Endothelial cell of umbilical vein (primary cell): Measurements from ENCODE around the gene SRBD1. TPM values are rescaled to one million over a fixed set of nuclear protein-coding genes. Genes with fewer than 3 reads are reported as not detected.

Experiments
- BruUV-seq: library from RNA; stranded (reverse); fragments of 400-500 nt; replicated peaks from 2 replicates; lab custom pipeline; 2021; lab: Mats Ljungman, UMichigan
- CTCF ChIA-PET: fragments of 300-600, 350-600 bp; sonication (Branson Sonifier 250); formaldehyde crosslinking; loops from one replicate; lab custom pipeline; 2021; ENCODE audit warnings: antibody characterized with exemption, inconsistent platforms; lab: Charles Lee
- POLR2A ChIA-PET: fragments of 300-600, 350-600 bp; sonication (Branson Sonifier 250); formaldehyde crosslinking; loops from one replicate; lab custom pipeline; 2021; ENCODE audit warnings: antibody characterized with exemption, inconsistent platforms; lab: Charles Lee
- DNase-seq: peaks from one replicate; pipeline ENCODE4 v3.0.0-alpha.2; 2011; ENCODE audit warnings: low read depth, low spot score
- FAIRE-seq: peaks from 2 replicates; lab custom pipeline; 2011; peaks lifted over from hg19 to GRCh38; lab: Jason Lieb, UNC
- H2AFZ ChIP-seq: 2 replicates; pipeline ENCODE4 v1.6.0; 2012; ENCODE audit warnings: low read depth, low read length, control low read depth, inconsistent platforms
- H3K27ac ChIP-seq: 2 replicates; pipeline ENCODE4 v1.5.1; 2011; ENCODE audit warnings: low read depth, mild to moderate bottlenecking, control low read depth, low read length, moderate library complexity; ENCODE audit not compliant: insufficient read depth
- H3K27me3 ChIP-seq, 2 experiments: 2 replicates each; pipeline versions ENCODE4 v1.6.0 to v1.6.1; 2011; ENCODE audit warnings: low read length in 2 of 2, mixed read lengths in 1 of 2; ENCODE audit not compliant: control insufficient read depth in 2 of 2, insufficient read depth in 2 of 2
- H3K36me3 ChIP-seq, 2 experiments: 2 replicates in 1 of 2; 3 replicates in 1 of 2; pipeline ENCODE4 v1.5.1; 2011; ENCODE audit warnings: low read length in 2 of 2, mild to moderate bottlenecking in 1 of 2, moderate library complexity in 1 of 2; ENCODE audit not compliant: control insufficient read depth in 2 of 2, insufficient read depth in 2 of 2; ENCODE audit errors: extremely low read depth in 1 of 2
- H3K4me1 ChIP-seq: 3 replicates; pipeline ENCODE4 v1.5.1; 2011; ENCODE audit warnings: mild to moderate bottlenecking, low read length; ENCODE audit not compliant: control insufficient read depth, insufficient read depth; ENCODE audit errors: extremely low read depth
- H3K4me2 ChIP-seq: 2 replicates; pipeline ENCODE4 v1.6.1; 2011; ENCODE audit warnings: low read length, control low read depth, mixed read lengths; ENCODE audit not compliant: insufficient read depth
- H3K4me3 ChIP-seq, 3 experiments: fragments of 200-600 bp in 1 of 3; sonication (generic), shearing (Covaris generic) in 1 of 3; replicated peaks in 1 of 3; 2 replicates each; pipeline ENCODE4 v1.5.1; 2011 to 2016; ENCODE audit warnings: control low read depth in 3 of 3, low read length in 3 of 3, mild to moderate bottlenecking in 2 of 3, inconsistent platforms in 1 of 3, low read depth in 1 of 3, moderate library complexity in 1 of 3; ENCODE audit not compliant: insufficient read depth in 1 of 3
- H3K79me2 ChIP-seq: 2 replicates; pipeline ENCODE4 v1.6.0; 2012; ENCODE audit warnings: low read length, inconsistent platforms; ENCODE audit not compliant: control insufficient read depth, insufficient read depth
- H3K9ac ChIP-seq: replicated peaks from 2 replicates; pipeline ENCODE3; 2011; ENCODE audit warnings: low read length, control low read depth; ENCODE audit not compliant: insufficient read depth; ENCODE audit errors: extremely low read depth
- H3K9me1 ChIP-seq: replicated peaks from 3 replicates; pipeline ENCODE4 v1.6.0; 2011; ENCODE audit warnings: mild to moderate bottlenecking, low read length; ENCODE audit not compliant: control insufficient read depth, insufficient read depth; ENCODE audit errors: extremely low read depth
- H3K9me3 ChIP-seq: replicated peaks from 2 replicates; pipeline ENCODE4 v1.5.1; 2012; ENCODE audit warnings: low read length, inconsistent platforms; ENCODE audit not compliant: control insufficient read depth, insufficient read depth
- H4K20me1 ChIP-seq: replicated peaks from 2 replicates; pipeline ENCODE3; 2011; ENCODE audit warnings: mild to moderate bottlenecking, low read length; ENCODE audit not compliant: control insufficient read depth, insufficient read depth; ENCODE audit errors: extremely low read depth
- CTCF ChIP-seq, 2 donors: IDR thresholded peaks; 1 replicate in 1 of 2; 2 replicates in 1 of 2; pipeline ENCODE4 v1.5.1; 2011; ENCODE audit warnings: low read length in 2 of 2, mild to moderate bottlenecking in 2 of 2, moderate library complexity in 2 of 2, control low read depth in 1 of 2, inconsistent platforms in 1 of 2, low read depth in 1 of 2; ENCODE audit not compliant: insufficient read depth in 1 of 2; ENCODE audit errors: extremely low read depth in 1 of 2
- EZH2 ChIP-seq: IDR thresholded peaks from 2 replicates; pipeline ENCODE4 v1.6.1; 2012; ENCODE audit warnings: borderline replicate concordance, low read depth, mild to moderate bottlenecking, moderate library complexity, low read length, inconsistent platforms; ENCODE audit not compliant: severe bottlenecking
- FOS ChIP-seq: IDR thresholded peaks from 2 replicates; pipeline ENCODE4 v1.6.1; 2011; ENCODE audit warnings: mild to moderate bottlenecking, low read length, moderate library complexity, borderline replicate concordance; ENCODE audit not compliant: insufficient read depth
- GATA2 ChIP-seq: IDR thresholded peaks from 2 replicates; pipeline ENCODE4 v1.7.0; 2011; ENCODE audit warnings: low read depth, mild to moderate bottlenecking, moderate library complexity, mixed read lengths, low read length; ENCODE audit not compliant: insufficient read length, insufficient read depth
- JUN ChIP-seq: IDR thresholded peaks from 2 replicates; pipeline ENCODE4 v1.6.1; 2011; ENCODE audit warnings: borderline replicate concordance, low read depth; ENCODE audit not compliant: insufficient read length, insufficient read depth
- MAX ChIP-seq: IDR thresholded peaks from 2 replicates; pipeline ENCODE4 v1.6.1; 2011; ENCODE audit not compliant: insufficient read depth, insufficient read length
- MYC ChIP-seq: IDR thresholded peaks from one replicate; pipeline ENCODE4 v1.6.1; 2011; ENCODE audit warnings: mild to moderate bottlenecking, low read depth, low read length
- POLR2A ChIP-seq: IDR thresholded peaks from 2 replicates; pipeline ENCODE4 v1.6.1; 2012; ENCODE audit warnings: low read depth, mild to moderate bottlenecking, control low read depth, low read length
- POLR2AphosphoS5 ChIP-seq: IDR thresholded peaks from 2 replicates; pipeline ENCODE4 v1.6.1; 2012; ENCODE audit warnings: low read depth, mild to moderate bottlenecking, control low read depth, low read length, moderate library complexity; ENCODE audit not compliant: insufficient read depth
- dilution Hi-C: fragments of 300-500 bp; cut with MboI; formaldehyde crosslinking; loops from one replicate; pipeline ENCODE4 v1.15.0; 2019; ENCODE audit warnings: low sequenced_read_pairs; ENCODE audit not compliant: extremely low pct_ligation_motif_present
- intact Hi-C: fragments of 100-400 bp; cut with micrococcal nuclease; formaldehyde crosslinking; loops from one replicate; pipeline ENCODE4 v1.10.0; 2022
- polyA plus RNA-seq, 4 experiments: library from polyadenylated mRNA; depleted of rRNA in 3 of 4; stranded (reverse) in 3 of 4; unstranded in 1 of 4; fragments of >200 nt; gene quantifications; 2 replicates each; pipeline versions ENCODE4 v1.2.1 to v1.2.3, GENCODE V29; 2011 to 2012; ENCODE audit warnings: missing spikeins in 1 of 4
- total RNA-seq: library from RNA; stranded (reverse); gene quantifications from 2 replicates; pipeline ENCODE4 v1.2.3, GENCODE V29; 2021

Gene SRBD1
- total and polyA plus RNA-seq, 2 donors (not counting 3 experiments of a cell fraction or from before 2014, with no cell fraction given), result 3.7 to 12.5 TPM

- peaks cover 25% of the 10 kb centered on the region for H3K4me1 ChIP-seq
- no peak overlapping the region for H3K27ac ChIP-seq
- H4K20me1 ChIP-seq, result no peaks in the 10 kb centered on the region
- no peaks in the 10 kb centered on the region for H3K79me2 ChIP-seq
- H3K27me3 ChIP-seq, result no peaks in the 10 kb centered on the region
- H2AFZ ChIP-seq, result no peak overlapping the region
- ChIA-PET CTCF (interaction anchor here (1.4 to 2.8 kb wide), 4 partner anchors 12 to 591 kb away, joined by 3 to 9 read pairs (median 7); no protein-coding TSS in a partner anchor), POLR2A (no interaction called here)
- H3K4me2 ChIP-seq, result no peak overlapping the region
- no peaks in the 10 kb centered on the region for H3K9me3 ChIP-seq
- no TSS peak for BruUV-seq
- no peak overlapping the region for H3K4me3 ChIP-seq
- intact Hi-C loops (no loop called here), dilution Hi-C loops (no loop called here)
- no peak overlapping the region for H3K9ac ChIP-seq
- no peaks in the 10 kb centered on the region for H3K9me1 ChIP-seq
- FAIRE-seq (no peak), DNase-seq (no peak)
- TF ChIP-seq POLR2A (no peak), EZH2 (no peak), FOS (no peak), JUN (no peak), POLR2AphosphoS5 (no peak), GATA2 (no peak), MYC (no peak), MAX (no peak), CTCF (IDR thresholded peaks at IDR 0.05; ENCODE audit: extremely low read depth in 1 of 2, insufficient read depth in 1 of 2, low read depth in 1 of 2, low read length in 2 of 2) (no peak)
- H3K36me3 ChIP-seq, result no peaks in the 10 kb centered on the region
Measured at GRCh38 chr2:45572979-45573378, 38.1 kb downstream of the SRBD1 start.
